Breast epithelium (tissue), 3 donors: Measurements from ENCODE around the gene GLYR1.

ENCODE experiments used
- POLR2A ChIP-seq: fragments of 450-650 bp; IDR thresholded peaks from one replicate; pipeline ENCODE4 v1.6.1; 2016; ENCODE audit warnings: antibody characterized with exemption, mild to moderate bottlenecking, moderate library complexity
- POLR2AphosphoS5 ChIP-seq, 3 donors: sonication (generic); formaldehyde crosslinking; IDR thresholded peaks; one replicate each; pipeline ENCODE4 v1.6.1; 2017; ENCODE audit warnings: antibody characterized with exemption in 3 of 3
- TF ChIP-seq, protein P1 (sequence below), 3 donors: fragments of 450-650 bp; IDR thresholded peaks; one replicate each; pipeline ENCODE4 v1.5.1; 2016 to 2017; ENCODE audit warnings: antibody characterized with exemption in 3 of 3, mild to moderate bottlenecking in 3 of 3, moderate library complexity in 3 of 3

DNA sequence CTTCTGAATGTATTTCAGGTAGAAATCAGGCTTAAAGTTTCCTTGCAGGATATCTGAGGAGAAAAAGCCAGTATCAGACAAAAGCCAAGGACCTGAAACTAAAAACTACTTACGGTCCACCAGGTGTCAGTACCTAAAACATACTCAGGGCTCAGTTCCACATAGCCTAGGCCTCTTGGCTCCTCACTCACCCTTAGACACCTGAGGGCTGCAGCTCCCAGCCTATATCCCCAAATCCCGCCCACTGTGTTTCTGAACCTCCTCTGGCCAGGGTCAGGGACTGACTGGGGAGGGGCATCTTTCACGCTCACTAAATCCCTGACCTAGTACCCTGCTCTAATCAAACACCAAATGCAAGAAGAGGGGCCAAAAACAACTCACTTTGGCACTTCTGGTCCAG lies 35.8 kb downstream of the GLYR1 start:
- no peak for TF ChIP-seq POLR2A
- no peak for TF ChIP-seq POLR2AphosphoS5 (IDR thresholded peaks at IDR 0.05)
- TF ChIP-seq, protein P1, sequence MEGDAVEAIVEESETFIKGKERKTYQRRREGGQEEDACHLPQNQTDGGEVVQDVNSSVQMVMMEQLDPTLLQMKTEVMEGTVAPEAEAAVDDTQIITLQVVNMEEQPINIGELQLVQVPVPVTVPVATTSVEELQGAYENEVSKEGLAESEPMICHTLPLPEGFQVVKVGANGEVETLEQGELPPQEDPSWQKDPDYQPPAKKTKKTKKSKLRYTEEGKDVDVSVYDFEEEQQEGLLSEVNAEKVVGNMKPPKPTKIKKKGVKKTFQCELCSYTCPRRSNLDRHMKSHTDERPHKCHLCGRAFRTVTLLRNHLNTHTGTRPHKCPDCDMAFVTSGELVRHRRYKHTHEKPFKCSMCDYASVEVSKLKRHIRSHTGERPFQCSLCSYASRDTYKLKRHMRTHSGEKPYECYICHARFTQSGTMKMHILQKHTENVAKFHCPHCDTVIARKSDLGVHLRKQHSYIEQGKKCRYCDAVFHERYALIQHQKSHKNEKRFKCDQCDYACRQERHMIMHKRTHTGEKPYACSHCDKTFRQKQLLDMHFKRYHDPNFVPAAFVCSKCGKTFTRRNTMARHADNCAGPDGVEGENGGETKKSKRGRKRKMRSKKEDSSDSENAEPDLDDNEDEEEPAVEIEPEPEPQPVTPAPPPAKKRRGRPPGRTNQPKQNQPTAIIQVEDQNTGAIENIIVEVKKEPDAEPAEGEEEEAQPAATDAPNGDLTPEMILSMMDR (IDR thresholded peaks at IDR 0.05) = no peak
